ENCODE data around the gene METTL24.

METTL24 gene

DNA sequence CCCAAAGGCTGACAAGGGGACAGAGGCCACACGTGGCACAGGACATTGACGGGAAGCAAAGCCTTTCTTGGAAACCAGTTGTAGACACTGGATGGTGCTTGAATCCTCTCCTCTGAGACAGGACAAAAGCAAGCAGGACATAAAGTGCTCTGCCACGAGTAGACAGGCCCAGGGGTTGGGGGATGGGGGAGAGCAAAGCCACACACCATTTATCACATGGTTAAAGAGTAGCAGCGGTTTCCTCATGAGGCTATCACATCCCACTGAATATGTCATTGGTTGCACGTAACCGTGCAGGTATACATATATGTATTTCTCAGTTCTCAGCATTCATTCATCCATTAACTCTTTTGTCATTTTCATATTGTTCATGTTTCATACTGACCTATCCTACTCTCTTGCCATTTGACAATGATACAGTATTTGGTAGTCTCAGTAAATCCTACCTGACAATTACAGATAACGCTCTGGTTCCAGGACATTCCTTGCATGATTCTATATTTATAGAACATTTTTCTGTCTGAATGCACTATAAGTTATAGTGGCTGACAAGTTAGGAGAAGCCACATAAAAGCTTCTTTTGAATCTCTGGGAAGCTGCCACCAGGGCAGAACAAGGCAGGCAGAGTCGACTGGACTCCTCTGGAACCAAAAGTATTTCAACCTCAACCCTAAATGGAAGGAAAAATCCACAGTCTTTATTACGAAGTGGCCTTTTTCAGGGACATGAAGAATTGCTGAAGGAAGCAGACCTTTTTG, 23.5 kb downstream of the METTL24 start:
- no peak for DNase-seq (ENCODE audit: low spot score)

DNA sequence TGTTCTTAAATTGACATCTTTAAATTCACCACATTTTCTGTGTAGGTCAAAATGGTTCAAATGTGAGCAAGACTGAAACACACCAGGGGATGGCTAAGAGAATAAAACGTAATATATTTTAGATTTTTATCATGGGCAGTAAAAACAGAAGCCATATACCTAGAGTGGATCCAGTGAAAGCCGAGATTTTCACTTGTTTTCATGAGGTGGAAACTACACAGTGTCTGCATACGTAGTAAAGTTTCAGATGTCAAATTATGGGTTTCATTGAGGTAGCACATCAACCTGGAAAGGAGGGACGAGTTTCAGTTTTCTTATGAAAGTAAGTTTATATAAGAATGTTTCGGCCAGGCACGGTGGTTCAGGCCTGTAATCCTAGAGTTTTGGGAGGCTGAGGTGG, 25.9 kb downstream of the METTL24 start:
- DNase-seq (ENCODE audit: low spot score): no peak

DNA sequence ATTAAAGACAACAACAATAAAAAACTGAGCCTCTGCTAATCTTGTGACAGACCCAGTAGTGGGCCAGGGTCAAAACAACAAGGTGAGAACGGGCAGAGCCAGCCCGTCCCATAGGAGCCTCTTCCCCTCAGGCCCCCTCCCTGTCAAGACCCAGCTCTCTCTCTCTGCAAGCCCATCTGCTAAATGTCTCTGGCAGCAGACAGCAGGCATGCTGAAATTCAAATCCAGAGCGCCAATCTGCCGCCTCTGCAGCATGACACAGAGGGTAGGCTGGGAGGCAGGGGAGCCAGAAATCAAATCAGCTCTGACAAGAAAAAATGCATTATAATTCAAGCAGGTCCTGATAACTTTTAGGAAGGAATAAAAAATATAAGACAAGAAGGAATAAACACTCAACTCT, 26.3 kb downstream of the METTL24 start:
- no peak for DNase-seq (ENCODE audit: low spot score)

DNA sequence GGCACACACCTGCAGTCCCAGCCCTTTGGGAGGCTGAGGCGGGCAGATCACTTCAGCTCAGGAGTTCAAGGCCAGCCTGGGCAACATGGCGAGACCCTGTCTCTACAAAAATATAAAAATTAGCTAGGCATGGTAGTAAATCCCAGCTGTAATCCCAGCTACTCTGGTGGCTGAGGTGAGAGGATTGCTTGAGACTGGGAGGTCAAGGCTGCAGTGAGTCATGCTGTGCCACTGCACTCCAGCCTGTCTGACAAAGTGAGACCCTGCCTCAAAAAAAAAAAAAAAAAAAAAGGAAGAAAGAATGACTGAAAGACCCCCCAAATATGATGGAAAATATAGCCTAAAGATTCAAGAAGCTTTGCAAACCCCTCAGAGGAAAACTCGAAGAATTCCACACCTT, 26.8 kb downstream of the METTL24 start:
- DNase-seq (ENCODE audit: low spot score): no peak

- DNase-seq (ENCODE audit: low spot score): no peak
Observed at GRCh38 chr6:110329714-110330436, 28.3 kb downstream of the METTL24 start.

DNA sequence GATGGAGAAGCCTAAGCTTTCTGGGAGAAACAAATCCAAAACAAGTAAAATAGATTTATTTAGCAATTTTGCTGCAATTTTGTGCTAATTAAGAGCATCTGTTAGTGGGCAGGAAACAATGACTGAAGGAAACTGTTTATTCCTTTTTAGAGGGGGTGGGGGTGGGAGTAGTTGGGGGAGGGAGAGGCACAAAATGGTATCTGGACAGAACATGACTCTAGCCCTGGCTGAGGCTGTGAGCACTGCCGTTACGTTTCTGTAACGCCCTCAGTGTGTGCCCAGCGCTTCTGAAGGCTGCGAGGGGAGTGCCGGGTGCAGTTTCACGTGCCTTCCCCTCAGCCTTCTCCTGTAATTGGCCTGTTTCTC, 28.8 kb downstream of the METTL24 start:
- no peak for DNase-seq (ENCODE audit: low spot score)

DNA sequence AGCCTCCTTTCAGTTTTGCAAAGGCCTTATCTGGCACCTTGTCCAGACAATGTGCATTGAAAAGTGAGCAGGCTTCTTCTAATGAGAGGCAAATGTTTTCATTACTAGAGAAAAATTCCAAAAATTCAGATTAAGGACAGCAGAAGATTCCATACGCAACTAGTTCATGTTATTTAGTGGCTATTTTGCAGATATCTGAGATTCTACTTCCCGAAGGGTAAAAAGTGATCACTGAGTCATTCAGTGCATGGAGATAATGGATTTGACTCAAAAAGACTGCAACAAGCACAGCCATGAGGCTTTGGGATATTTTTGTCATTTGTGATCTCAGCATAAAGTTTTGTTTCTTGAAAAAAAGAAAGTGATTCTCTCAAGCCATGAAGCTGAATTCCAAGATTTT, 29.9 kb downstream of the METTL24 start:
- no peak for DNase-seq (ENCODE audit: low spot score)

DNA sequence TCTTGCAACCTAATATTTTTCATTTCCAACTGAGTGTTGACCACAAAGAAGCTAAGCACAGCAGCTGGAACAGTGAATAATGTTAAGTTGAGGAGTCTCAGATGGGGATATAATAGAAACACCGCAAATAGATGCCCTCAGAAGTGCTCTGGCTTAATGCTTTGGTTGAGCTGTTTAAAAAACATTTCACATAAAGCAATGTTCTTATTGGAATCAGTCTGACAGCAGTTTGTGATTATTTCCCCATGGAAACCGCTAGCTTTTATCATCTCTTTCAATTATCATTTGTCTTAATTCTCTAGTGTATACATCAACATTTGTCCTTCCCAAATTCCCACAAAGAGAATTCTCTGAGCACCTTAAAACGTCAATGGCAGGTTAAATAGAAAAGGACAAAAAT, 30.8 kb downstream of the METTL24 start:
- no peak for DNase-seq (ENCODE audit: low spot score)

DNA sequence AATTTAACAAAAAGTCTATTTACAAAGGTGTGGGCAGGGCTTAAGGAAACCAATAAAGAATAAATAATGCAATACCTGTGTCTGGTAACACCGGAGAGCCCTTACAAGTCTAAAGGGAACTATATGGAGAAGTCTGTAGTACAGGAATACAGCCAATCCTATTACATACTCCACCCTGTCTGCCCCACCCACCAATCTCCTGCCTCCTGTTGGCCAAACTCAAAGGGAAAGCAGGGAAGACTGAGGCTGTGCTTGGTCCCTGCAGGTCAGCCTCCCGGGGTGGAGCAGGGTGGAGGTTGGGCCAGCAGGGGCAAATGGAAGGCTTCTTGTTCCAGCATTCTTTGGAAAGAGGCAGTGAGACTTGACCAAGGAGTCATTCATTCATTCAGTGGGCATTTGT, 31.5 kb downstream of the METTL24 start:
- no peak for DNase-seq (ENCODE audit: low spot score)

DNA sequence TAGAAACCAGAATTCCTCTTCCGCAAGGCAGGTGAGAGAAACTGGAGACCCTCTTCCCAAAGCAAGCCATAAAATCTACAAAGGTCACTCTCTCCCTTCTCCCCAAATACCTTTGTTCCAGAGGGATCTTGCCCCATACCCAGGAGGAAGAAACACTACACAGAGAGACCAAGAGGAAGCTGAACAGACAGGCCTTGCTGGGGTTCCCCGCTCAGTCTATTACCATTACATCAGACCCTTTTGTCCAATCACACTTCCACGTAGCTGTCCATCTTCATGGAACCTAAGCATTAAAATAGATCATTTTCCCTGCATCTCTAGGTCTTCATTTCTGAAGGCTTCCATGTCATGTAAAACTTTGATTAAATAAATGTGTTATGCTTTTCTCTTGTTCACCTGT, 32.1 kb downstream of the METTL24 start:
- no peak for DNase-seq (ENCODE audit: low spot score)

- no peak for DNase-seq (ENCODE audit: low spot score)
Observed at GRCh38 chr6:110325197-110325596, 33.0 kb downstream of the METTL24 start.

- no peak for DNase-seq (ENCODE audit: low spot score)
Observed at GRCh38 chr6:110324548-110324947, 33.6 kb downstream of the METTL24 start.

- no peak for DNase-seq (ENCODE audit: low spot score)
Observed at GRCh38 chr6:110323258-110323657, 34.9 kb downstream of the METTL24 start.

GRCh38 chr6:110322874-110323242, 35.3 kb downstream of the METTL24 start:
- no peak for DNase-seq (ENCODE audit: low spot score)

GRCh38 chr6:110322151-110322873, 35.8 kb downstream of the METTL24 start:
- no peak for DNase-seq (ENCODE audit: low spot score)

- no peak for DNase-seq (ENCODE audit: low spot score)
Observed at GRCh38 chr6:110320307-110320706, 37.8 kb downstream of the METTL24 start.

DNA sequence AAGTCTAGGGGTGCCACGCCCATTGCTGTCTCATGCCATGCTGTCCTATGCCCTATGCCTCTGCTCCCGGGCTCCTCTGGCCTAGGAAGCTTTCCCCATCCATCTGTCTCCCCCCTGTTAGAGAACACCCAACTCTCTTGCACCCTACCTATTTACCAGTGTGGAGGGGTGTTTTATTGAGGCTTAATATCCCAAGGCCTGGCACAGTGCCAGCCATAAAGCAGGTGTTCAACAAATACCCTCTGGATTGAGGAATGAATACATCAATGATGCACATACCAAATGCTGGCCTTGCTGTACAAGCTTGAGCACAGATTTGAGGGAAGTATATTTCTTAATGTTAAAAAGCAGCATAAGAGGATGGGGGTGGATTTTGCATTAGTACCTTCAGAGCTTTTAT, 38.3 kb downstream of the METTL24 start:
- DNase-seq (ENCODE audit: low spot score): no peak

- no peak for DNase-seq (ENCODE audit: low spot score)
Observed at GRCh38 chr6:110319381-110319780, 38.8 kb downstream of the METTL24 start.

DNA sequence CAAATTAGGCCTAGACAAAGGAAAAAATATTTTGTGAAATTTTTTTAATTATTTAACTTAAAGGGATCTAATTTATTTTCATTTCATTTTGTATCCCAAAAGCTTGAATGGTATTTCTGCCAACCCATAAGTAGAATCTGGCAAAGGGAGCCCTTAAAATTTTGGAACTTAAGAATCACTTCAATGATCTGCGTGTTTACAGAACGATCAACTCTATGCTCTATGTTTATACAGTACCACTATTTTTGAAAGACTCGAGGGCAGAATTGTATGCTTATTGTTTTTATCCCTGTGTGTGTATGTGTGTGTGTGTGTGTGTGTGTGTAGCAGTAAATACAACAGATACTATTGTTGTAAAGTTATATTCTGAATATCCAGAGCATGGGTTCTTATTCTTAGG, 39.2 kb downstream of the METTL24 start:
- DNase-seq (ENCODE audit: low spot score): no peak

DNA sequence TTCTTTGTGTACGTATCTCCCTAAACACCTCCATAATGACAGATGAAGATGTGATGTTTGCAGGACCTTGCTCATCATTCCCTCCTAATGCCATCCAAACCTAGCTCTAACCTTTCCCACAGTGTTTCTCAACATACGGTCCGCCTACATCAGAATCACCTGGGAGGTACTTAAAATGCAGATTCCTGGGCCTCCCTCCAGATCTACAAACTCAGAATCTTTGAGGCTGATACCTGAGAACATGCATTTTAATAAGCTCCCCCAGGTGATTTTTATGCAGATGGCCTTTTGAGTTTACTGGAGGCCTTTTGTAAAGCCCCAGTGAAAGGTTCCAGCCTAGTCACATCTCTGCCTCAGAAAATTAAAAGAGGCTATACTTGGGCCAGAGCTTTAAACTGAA, 40.5 kb downstream of the METTL24 start:
- DNase-seq (ENCODE audit: low spot score): no peak

DNA sequence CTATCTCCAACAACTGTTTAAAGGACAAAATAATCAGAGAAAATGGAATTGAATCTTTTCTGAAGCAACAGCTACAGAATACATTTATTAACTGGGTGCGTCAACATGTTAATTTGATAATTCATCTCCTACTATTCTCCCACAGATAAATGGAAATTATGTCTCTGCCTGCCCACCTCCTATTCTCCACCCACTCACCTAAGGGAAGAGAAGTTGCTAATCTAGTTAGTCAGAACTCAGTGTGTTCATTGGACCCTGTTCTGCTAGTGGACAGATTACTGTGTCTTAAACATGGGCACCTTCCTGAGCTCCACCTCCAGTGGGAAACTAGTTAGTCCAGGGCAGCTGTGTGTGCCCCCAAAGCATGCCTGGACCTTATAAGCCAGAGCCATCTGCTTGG, 41.0 kb downstream of the METTL24 start:
- no peak for DNase-seq (ENCODE audit: low spot score)

DNA sequence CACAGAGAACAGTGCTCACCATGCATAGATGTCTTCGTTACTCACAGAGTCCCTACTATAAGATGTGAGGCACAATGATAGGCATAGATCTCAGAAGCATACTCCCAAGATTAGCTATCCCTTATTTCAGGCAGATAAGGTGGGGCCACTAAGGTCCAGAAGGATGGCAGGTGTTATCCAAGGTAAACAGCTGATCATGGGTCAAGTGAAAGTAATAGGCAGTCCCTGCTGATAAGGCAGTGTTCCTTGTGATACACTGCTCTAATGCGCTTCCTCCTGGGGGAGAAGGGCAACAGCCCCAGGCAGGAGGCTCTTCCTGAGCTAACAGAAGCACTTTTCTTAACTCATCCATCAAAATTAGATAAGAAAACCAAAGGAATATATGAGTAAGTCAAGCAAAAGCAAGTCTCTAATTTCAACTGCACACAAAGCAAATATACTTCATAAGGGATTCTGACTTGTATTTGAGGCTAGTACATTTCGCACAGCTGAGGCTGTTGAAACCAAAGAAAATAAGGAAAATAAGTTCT, 42.2 kb downstream of the METTL24 start:
- DNase-seq (ENCODE audit: low spot score): no peak
